Osteoblast (primary cell): Measurements from ENCODE around the gene IDH1. TPM values are rescaled to one million over a fixed set of nuclear protein-coding genes. Genes with fewer than 3 reads are reported as not detected.

Experiments used
- DNase-seq: peaks from one replicate; pipeline ENCODE4 v3.0.0; 2011; ENCODE audit warnings: low spot score, mixed read lengths; ENCODE audit not compliant: insufficient read length; ENCODE audit errors: missing footprints
- H2AFZ ChIP-seq: 2 replicates; pipeline ENCODE4 v1.6.0; 2011; ENCODE audit warnings: mild to moderate bottlenecking, low read length
- H3K27ac ChIP-seq: 2 replicates; pipeline ENCODE4 v1.5.1; 2011; ENCODE audit warnings: mild to moderate bottlenecking, low read depth, low read length, moderate library complexity
- H3K27me3 ChIP-seq: 2 replicates; pipeline ENCODE4 v1.6.0; 2012; ENCODE audit warnings: mild to moderate bottlenecking, control low read depth, inconsistent platforms, low read length, moderate library complexity; ENCODE audit not compliant: insufficient read depth
- H3K36me3 ChIP-seq: 2 replicates; pipeline ENCODE4 v1.5.1; 2011; ENCODE audit warnings: mild to moderate bottlenecking, low read length, control low read depth, moderate library complexity; ENCODE audit not compliant: insufficient read depth
- H3K4me1 ChIP-seq: 2 replicates; pipeline ENCODE4 v1.5.1; 2011; ENCODE audit warnings: mild to moderate bottlenecking, low read length, control low read depth, moderate library complexity; ENCODE audit not compliant: insufficient read depth
- H3K4me2 ChIP-seq: 2 replicates; pipeline ENCODE4 v1.6.0; 2011; ENCODE audit warnings: mild to moderate bottlenecking, low read length; ENCODE audit not compliant: insufficient read depth
- H3K4me3 ChIP-seq: fragments of 200-600 bp; sonication (generic); 3 replicates; pipeline ENCODE4 v1.5.1; 2012; ENCODE audit warnings: mild to moderate bottlenecking, low read length, inconsistent platforms; ENCODE audit not compliant: insufficient read depth
- H3K79me2 ChIP-seq: 2 replicates; pipeline ENCODE4 v1.6.0; 2012; ENCODE audit warnings: mild to moderate bottlenecking, low read length, control low read depth, inconsistent platforms; ENCODE audit not compliant: insufficient read depth
- H3K9me3 ChIP-seq: 2 replicates; pipeline ENCODE4 v1.5.1; 2011; ENCODE audit warnings: low read depth, low read length, control low read depth
- H4K20me1 ChIP-seq: 2 replicates; pipeline ENCODE4 v1.6.0; 2012; ENCODE audit warnings: mild to moderate bottlenecking, low read length, control low read depth; ENCODE audit not compliant: insufficient read depth
- total RNA-seq: library from RNA; depleted of rRNA; stranded (reverse); fragments of >200 nt; gene quantifications from 2 replicates; pipeline ENCODE4 v1.2.3, GENCODE V29; 2012
- TF ChIP-seq, protein P1 (sequence below): IDR thresholded peaks from 2 replicates; pipeline ENCODE4 v1.5.1; 2011; ENCODE audit warnings: mild to moderate bottlenecking, low read depth, low read length, moderate library complexity; ENCODE audit errors: extremely low read depth

The IDH1 gene
- total RNA-seq, 1 donor = 226 TPM

DNA sequence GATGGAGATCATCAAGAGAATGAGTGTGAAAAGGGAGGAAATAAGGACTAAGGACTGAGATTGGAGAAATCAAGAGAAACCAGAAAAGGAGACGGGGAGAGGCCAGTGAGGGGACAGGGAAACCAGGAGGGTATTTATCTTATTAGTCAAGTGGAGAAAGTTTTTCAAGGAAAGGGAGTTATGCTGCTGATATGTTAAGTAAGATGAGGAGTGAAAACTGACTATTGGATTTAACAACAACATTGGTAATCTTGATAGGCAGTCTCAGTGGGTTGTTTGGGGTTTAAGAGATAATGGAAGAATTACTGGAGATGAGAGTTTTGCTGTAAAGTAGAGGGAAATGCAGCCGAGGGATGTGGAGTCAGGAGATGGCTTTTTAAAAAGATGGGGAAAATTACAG, 41.7 kb upstream of the IDH1 start:
- Histone ChIP-seq H3K27me3 (no peaks in the 10 kb centered on the region), H2AFZ (no peak overlapping the region), H3K4me3 (no peak overlapping the region), H3K36me3 (peaks cover 19% of the 10 kb centered on the region), H4K20me1 (no peaks in the 10 kb centered on the region), H3K4me1 (no peaks in the 10 kb centered on the region), H3K79me2 (peaks cover 11% of the 10 kb centered on the region), H3K9me3 (no peaks in the 10 kb centered on the region), H3K27ac (no peak overlapping the region), H3K4me2 (no peak overlapping the region)
- DNase-seq = no peak
- TF ChIP-seq, protein P1, sequence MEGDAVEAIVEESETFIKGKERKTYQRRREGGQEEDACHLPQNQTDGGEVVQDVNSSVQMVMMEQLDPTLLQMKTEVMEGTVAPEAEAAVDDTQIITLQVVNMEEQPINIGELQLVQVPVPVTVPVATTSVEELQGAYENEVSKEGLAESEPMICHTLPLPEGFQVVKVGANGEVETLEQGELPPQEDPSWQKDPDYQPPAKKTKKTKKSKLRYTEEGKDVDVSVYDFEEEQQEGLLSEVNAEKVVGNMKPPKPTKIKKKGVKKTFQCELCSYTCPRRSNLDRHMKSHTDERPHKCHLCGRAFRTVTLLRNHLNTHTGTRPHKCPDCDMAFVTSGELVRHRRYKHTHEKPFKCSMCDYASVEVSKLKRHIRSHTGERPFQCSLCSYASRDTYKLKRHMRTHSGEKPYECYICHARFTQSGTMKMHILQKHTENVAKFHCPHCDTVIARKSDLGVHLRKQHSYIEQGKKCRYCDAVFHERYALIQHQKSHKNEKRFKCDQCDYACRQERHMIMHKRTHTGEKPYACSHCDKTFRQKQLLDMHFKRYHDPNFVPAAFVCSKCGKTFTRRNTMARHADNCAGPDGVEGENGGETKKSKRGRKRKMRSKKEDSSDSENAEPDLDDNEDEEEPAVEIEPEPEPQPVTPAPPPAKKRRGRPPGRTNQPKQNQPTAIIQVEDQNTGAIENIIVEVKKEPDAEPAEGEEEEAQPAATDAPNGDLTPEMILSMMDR = no peak

DNA sequence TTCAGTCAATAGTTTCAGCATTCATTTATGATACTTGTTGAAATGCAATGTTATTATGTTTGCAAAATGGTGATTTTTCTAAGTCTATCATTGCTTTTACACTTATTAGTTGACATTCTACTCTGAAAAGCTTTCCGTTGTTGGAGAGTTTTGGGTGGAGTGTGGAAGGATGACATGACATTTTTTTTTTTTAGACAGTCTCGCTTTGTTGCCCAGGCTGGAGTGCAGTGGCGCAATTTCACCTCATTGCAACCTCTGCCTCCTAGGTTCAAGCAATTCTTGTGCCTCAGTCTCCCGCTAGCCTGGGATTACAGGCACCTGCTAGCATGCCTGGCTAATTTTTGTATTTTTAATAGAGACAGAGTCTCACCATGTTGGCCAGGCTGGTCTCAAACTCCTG, 41.0 kb upstream of the IDH1 start:
- peaks cover 14% of the 10 kb centered on the region for H3K36me3 ChIP-seq
- no peak overlapping the region for H3K4me2 ChIP-seq
- H3K4me3 ChIP-seq = no peak overlapping the region
- no peaks in the 10 kb centered on the region for H3K9me3 ChIP-seq
- no peak for DNase-seq
- no peaks in the 10 kb centered on the region for H4K20me1 ChIP-seq
- H3K79me2 ChIP-seq = peaks cover 18% of the 10 kb centered on the region
- H3K4me1 ChIP-seq = no peaks in the 10 kb centered on the region
- H3K27ac ChIP-seq = no peak overlapping the region
- H2AFZ ChIP-seq = no peak overlapping the region
- TF ChIP-seq, protein P1 = no peak
- H3K27me3 ChIP-seq = no peaks in the 10 kb centered on the region

DNA sequence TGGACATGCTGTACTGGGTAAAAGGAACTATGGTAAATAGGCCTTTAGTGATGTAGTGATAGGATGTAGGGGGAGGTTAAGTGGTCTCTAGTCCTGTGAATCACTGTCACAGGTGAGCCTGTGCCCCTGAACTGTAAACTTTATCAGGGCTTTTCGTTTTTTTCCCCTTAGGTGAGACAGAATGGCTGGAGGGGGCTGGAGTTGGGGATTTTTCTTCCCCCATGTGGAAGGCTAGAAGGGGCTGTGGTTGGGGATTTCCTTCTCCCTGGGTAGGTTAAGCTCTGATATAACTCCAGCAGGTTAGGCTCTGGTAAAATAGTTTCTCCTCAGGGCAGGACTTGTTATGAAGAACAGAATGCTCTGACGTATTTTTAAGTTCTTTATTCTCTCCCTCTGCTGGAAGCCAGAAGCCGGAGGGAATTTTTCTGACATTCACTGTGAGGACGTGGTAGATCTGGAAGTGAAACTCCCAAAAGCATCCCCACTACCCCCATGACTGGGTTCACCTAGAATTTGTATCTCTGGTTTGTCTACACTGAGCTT, 39.7 kb upstream of the IDH1 start:
- Histone ChIP-seq H3K4me3 (no peak overlapping the region), H3K4me2 (no peak overlapping the region), H3K79me2 (peaks cover 21% of the 10 kb centered on the region), H3K36me3 (peaks cover 22% of the 10 kb centered on the region), H2AFZ (no peak overlapping the region), H3K27ac (no peak overlapping the region), H3K27me3 (no peaks in the 10 kb centered on the region), H4K20me1 (no peaks in the 10 kb centered on the region), H3K9me3 (no peaks in the 10 kb centered on the region), H3K4me1 (no peaks in the 10 kb centered on the region)
- TF ChIP-seq, protein P1 = no peak
- DNase-seq = no peak

DNA sequence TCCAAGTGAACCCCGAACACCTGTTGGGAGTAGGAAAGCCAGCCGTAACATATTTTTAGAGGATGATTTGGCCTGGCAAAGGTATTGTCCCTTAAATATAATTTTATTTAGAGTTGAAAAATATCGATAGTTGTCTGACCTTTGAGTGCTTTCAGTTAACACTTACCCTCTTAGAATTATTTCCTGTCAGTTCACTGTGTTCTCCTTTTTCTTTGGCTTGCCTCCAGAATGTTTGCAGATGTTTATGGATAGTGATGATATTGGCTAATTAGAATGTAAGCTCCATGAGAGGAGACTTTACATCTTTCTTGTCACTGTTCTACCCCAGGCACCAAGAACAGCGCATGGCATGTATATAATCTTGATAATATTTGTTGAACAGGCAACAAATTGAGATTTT, 31.0 kb upstream of the IDH1 start:
- Histone ChIP-seq H2AFZ (no peak overlapping the region), H3K79me2 (peaks cover 16% of the 10 kb centered on the region), H3K27ac (no peak overlapping the region), H4K20me1 (peaks cover 8% of the 10 kb centered on the region), H3K9me3 (no peaks in the 10 kb centered on the region), H3K4me3 (no peak overlapping the region), H3K36me3 (peaks cover 45% of the 10 kb centered on the region), H3K4me2 (no peak overlapping the region), H3K27me3 (no peaks in the 10 kb centered on the region), H3K4me1 (peaks cover 4% of the 10 kb centered on the region)
- TF ChIP-seq, protein P1 = no peak
- no peak for DNase-seq
